ENCODE measurements around the gene IGFL4.

DNA sequence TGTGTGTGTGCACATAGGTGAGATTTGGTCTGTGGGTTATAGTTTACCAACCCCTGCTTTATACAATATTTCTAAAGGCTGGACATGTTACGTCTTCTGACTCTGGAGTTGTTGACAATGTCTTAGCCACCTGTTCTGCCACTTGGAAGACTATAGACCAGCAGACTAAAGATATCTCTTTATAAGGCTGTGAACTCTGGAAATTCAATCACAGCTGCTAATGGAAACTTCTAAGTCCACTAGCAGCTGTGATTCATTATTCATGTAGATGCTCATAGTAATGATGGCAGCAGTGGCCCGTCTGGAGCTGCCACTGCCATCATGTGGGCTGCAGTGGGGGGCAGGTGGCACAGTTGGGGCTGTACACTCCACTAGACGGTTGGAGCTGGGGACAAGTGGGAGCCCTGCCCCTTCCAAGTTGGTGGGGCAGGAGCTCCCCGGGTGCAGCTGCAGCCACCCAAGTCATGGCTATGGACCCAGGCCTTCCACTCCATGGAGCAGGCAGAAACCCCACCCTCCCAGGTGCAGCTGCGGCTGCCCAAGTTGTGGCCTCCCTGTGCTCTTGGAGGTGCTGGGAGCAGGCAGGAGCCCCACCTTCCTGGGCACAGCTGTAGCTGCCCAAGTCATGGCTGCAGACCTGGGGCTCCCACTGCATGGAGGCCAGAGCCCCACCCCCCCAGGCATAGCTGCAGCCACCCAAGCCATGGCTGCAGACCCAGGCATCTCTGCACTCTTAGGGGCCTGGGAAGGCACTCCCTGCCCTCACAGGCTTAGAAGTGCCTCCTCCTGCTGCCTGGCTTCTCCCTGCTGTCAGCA is 8.8 kb downstream of the IGFL4 start:
- no peak for TF ChIP-seq EP300 (IDR thresholded peaks at IDR 0.05; ENCODE audit: borderline replicate concordance)
- TF ChIP-seq, protein P1, sequence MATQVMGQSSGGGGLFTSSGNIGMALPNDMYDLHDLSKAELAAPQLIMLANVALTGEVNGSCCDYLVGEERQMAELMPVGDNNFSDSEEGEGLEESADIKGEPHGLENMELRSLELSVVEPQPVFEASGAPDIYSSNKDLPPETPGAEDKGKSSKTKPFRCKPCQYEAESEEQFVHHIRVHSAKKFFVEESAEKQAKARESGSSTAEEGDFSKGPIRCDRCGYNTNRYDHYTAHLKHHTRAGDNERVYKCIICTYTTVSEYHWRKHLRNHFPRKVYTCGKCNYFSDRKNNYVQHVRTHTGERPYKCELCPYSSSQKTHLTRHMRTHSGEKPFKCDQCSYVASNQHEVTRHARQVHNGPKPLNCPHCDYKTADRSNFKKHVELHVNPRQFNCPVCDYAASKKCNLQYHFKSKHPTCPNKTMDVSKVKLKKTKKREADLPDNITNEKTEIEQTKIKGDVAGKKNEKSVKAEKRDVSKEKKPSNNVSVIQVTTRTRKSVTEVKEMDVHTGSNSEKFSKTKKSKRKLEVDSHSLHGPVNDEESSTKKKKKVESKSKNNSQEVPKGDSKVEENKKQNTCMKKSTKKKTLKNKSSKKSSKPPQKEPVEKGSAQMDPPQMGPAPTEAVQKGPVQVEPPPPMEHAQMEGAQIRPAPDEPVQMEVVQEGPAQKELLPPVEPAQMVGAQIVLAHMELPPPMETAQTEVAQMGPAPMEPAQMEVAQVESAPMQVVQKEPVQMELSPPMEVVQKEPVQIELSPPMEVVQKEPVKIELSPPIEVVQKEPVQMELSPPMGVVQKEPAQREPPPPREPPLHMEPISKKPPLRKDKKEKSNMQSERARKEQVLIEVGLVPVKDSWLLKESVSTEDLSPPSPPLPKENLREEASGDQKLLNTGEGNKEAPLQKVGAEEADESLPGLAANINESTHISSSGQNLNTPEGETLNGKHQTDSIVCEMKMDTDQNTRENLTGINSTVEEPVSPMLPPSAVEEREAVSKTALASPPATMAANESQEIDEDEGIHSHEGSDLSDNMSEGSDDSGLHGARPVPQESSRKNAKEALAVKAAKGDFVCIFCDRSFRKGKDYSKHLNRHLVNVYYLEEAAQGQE (IDR thresholded peaks at IDR 0.05; ENCODE audit: low read depth), result no peak
- no peak for TF ChIP-seq RAD21 (IDR thresholded peaks at IDR 0.05; ENCODE audit: low read depth)
- no peak for TF ChIP-seq CEBPB (IDR thresholded peaks at IDR 0.05)
- no peak for TF ChIP-seq CREB1 (IDR thresholded peaks at IDR 0.05; ENCODE audit: low read depth)
- TF ChIP-seq, protein P2, sequence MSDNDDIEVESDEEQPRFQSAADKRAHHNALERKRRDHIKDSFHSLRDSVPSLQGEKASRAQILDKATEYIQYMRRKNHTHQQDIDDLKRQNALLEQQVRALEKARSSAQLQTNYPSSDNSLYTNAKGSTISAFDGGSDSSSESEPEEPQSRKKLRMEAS (IDR thresholded peaks at IDR 0.05), result no peak
- TF ChIP-seq TCF12 (IDR thresholded peaks at IDR 0.05; ENCODE audit: low read depth), result no peak
- no peak for TF ChIP-seq EGR1 (IDR thresholded peaks at IDR 0.05)
- no peak for TF ChIP-seq YY1 (IDR thresholded peaks at IDR 0.05; ENCODE audit: low read depth)
- TF ChIP-seq, protein P3, sequence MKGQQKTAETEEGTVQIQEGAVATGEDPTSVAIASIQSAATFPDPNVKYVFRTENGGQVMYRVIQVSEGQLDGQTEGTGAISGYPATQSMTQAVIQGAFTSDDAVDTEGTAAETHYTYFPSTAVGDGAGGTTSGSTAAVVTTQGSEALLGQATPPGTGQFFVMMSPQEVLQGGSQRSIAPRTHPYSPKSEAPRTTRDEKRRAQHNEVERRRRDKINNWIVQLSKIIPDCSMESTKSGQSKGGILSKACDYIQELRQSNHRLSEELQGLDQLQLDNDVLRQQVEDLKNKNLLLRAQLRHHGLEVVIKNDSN (IDR thresholded peaks at IDR 0.05), result no peak

Data from Ishikawa (cell line).